Activated CD4-positive, alpha-beta T cell treated with anti-CD3 and anti-CD28 coated beads, Interleukin-2, amount 10 ng/mL, durations not matched to agents 7 days and 5 days (primary cell): ENCODE data around the gene CD300LF. TPM values are rescaled to one million over a fixed set of nuclear protein-coding genes. Genes with fewer than 3 reads are reported as not detected.

Experiments used
- CTCF ChIA-PET: fragments of 350-600 bp; sonication (Branson Sonifier 250); formaldehyde crosslinking; loops from one replicate; lab custom pipeline; 2021; ENCODE audit warnings: antibody characterized with exemption; lab: Charles Lee
- POLR2A ChIA-PET: fragments of 350-600 bp; sonication (Branson Sonifier 250); formaldehyde crosslinking; loops from one replicate; lab custom pipeline; 2021; ENCODE audit warnings: antibody characterized with exemption; lab: Charles Lee
- DNase-seq: peaks from one replicate; pipeline ENCODE4 v3.0.0-alpha.2; 2020
- H3K27ac Mint-ChIP-seq: one replicate; pipeline ENCODE4 v1.8.0; 2021; ENCODE audit warnings: mild to moderate bottlenecking, moderate library complexity, mixed read lengths
- H3K27me3 Mint-ChIP-seq: one replicate; pipeline ENCODE4 v1.8.0; 2021; ENCODE audit warnings: mixed read lengths
- H3K36me3 Mint-ChIP-seq: one replicate; pipeline ENCODE4 v1.8.0; 2021; ENCODE audit warnings: low read depth, mixed read lengths
- H3K4me1 Mint-ChIP-seq: one replicate; pipeline ENCODE4 v1.8.0; 2021; ENCODE audit warnings: mixed read lengths
- H3K4me3 Mint-ChIP-seq: one replicate; pipeline ENCODE4 v1.8.0; 2021; ENCODE audit warnings: mild to moderate bottlenecking, moderate library complexity, mixed read lengths
- H3K9me3 Mint-ChIP-seq: one replicate; pipeline ENCODE4 v1.8.0; 2021; ENCODE audit warnings: mixed read lengths
- total RNA-seq, 2 experiments: library from RNA; stranded (reverse); gene quantifications; one replicate each; pipeline ENCODE4 v1.2.3, GENCODE V29; 2021

CD300LF gene
- total RNA-seq, 2 experiments from 2014 or later: not detected

DNA sequence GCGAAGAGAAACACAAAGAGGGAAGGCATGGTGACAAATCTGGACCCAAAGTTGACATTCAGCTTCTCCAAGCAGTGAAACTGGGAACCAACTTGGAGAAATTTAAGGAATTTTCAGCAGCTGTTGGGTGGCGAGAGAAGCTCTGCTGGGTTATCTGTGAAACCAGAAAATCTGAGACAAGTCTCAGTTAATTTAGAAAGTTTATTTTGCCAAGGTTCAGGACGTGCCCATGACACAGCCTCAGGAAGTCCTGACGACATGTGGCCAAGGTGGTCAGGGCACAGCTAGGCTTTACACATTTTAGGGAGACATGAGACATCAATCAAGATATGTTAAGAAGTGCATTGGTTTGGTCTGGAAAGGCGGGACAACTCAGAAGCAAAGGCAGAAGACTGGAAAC, 11.2 kb upstream of the CD300LF start:
- Mint-ChIP-seq H3K9me3 (no peaks in the 10 kb centered on the region), H3K4me3 (no peak overlapping the region), H3K36me3 (no peaks in the 10 kb centered on the region), H3K4me1 (peaks cover 9% of the 10 kb centered on the region), H3K27me3 (peaks cover 25% of the 10 kb centered on the region), H3K27ac (no peak overlapping the region)
- ChIA-PET CTCF (interaction anchor here (2.3 to 2.6 kb wide), 2 partner anchors 13 to 66 kb away, joined by 6 to 13 read pairs; partner anchors contain the start of gene RAB37), POLR2A (no interaction called here)
- DNase-seq: no peak

DNA sequence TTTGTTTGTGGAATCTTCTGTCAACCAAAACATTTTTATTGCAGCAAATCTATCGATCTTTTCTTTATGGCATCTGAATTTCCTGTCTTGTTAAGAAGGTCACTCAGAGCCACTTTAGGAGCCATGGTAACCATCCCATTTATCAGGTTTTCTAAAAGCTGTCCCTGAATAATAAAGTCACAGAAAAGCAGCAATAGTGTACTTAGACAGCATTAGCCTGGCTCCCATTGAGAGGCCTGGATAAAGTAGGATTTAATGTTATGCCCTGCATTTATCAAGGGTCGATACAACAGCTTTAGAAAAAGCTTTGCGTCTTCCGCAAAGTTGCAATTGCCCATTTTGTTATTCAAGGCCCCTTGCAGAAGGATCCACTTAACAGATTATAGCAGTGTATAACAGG, 10.1 kb upstream of the CD300LF start:
- Mint-ChIP-seq H3K4me1 (peaks cover 9% of the 10 kb centered on the region), H3K9me3 (no peaks in the 10 kb centered on the region), H3K36me3 (no peaks in the 10 kb centered on the region), H3K4me3 (no peak overlapping the region), H3K27ac (no peak overlapping the region), H3K27me3 (peaks cover 33% of the 10 kb centered on the region)
- DNase-seq: no peak
- CTCF ChIA-PET: interaction anchor here (2.3 kb wide), 1 partner anchor 65 kb away, joined by 6 read pairs; no protein-coding TSS in a partner anchor
- POLR2A ChIA-PET: no interaction called here

- Mint-ChIP-seq H3K4me1 (peaks cover 9% of the 10 kb centered on the region), H3K27ac (no peak overlapping the region), H3K9me3 (no peaks in the 10 kb centered on the region), H3K4me3 (no peak overlapping the region), H3K27me3 (peaks cover 42% of the 10 kb centered on the region), H3K36me3 (no peaks in the 10 kb centered on the region)
- CTCF ChIA-PET: interaction anchor here (1.1 kb wide), 1 partner anchor 16 kb away, joined by 3 read pairs; no protein-coding TSS in a partner anchor
- no peak for DNase-seq
- POLR2A ChIA-PET: no interaction called here
Observed at GRCh38 chr17:74720506-74720905, 7.8 kb upstream of the CD300LF start.

GRCh38 chr17:74715144-74715543, 2.4 kb upstream of the CD300LF start:
- ChIA-PET POLR2A (interaction anchor here (0.6 kb wide), 1 partner anchor 9 kb away, joined by 3 read pairs; no protein-coding TSS in a partner anchor), CTCF (interaction anchor here (1.3 kb wide), 1 partner anchor 11 kb away, joined by 5 read pairs; no protein-coding TSS in a partner anchor)
- Mint-ChIP-seq H3K4me3 (no peak overlapping the region), H3K36me3 (no peaks in the 10 kb centered on the region), H3K9me3 (no peaks in the 10 kb centered on the region), H3K4me1 (peaks cover 6% of the 10 kb centered on the region), H3K27me3 (peaks cover 38% of the 10 kb centered on the region), H3K27ac (no peak overlapping the region)
- DNase-seq: no peak

DNA sequence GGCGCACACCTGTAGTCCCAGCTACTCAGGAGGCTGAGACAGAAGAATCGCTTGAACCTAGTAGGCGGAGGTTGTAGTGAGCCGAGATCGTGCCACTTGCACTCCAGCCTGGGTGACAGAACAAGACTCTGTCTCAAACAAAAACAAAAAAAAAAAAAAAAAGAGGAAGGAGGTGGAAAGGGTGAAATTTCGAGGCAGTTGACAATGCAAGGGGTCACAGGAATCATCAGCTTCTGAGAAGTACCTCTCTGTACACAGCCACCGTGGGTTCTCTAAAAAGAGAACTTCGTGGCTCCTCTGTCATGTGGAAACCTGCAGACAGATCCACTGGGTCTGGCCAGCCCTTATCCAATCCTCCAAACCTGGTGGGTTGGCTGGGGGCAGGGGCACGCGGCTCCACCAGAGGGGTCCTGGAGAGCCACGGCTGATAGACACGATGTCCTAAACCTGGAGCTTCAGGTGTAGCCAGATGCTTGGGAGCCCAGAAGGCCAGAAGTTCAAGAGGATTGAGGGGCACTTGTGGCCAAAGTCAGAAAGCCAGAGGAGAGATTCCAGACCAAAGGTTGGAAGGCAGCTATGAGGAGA, 540 bp upstream of the CD300LF start:
- H3K27me3 Mint-ChIP-seq: peaks cover 29% of the 10 kb centered on the region
- ChIA-PET CTCF (interaction anchor here (1.2 kb wide), 1 partner anchor 33 kb away, joined by 3 read pairs; no protein-coding TSS in a partner anchor), POLR2A (no interaction called here)
- no peak overlapping the region for H3K4me3 Mint-ChIP-seq
- peaks cover 6% of the 10 kb centered on the region for H3K4me1 Mint-ChIP-seq
- no peaks in the 10 kb centered on the region for H3K9me3 Mint-ChIP-seq
- H3K27ac Mint-ChIP-seq: no peak overlapping the region
- DNase-seq: no peak
- no peaks in the 10 kb centered on the region for H3K36me3 Mint-ChIP-seq

GRCh38 chr17:74712301-74712700, 422 bp downstream of the CD300LF start:
- DNase-seq: no peak
- ChIA-PET CTCF (interaction anchor here (1.5 kb wide), 1 partner anchor 55 kb away, joined by 4 read pairs; no protein-coding TSS in a partner anchor), POLR2A (no interaction called here)
- H3K9me3 Mint-ChIP-seq: no peaks in the 10 kb centered on the region
- no peaks in the 10 kb centered on the region for H3K36me3 Mint-ChIP-seq
- H3K27ac Mint-ChIP-seq: no peak overlapping the region
- H3K27me3 Mint-ChIP-seq: peaks cover 27% of the 10 kb centered on the region
- H3K4me1 Mint-ChIP-seq: peaks cover 6% of the 10 kb centered on the region
- no peak overlapping the region for H3K4me3 Mint-ChIP-seq

- no peak for DNase-seq
- ChIA-PET POLR2A (no interaction called here), CTCF (interaction anchor here (0.5 to 1.5 kb wide), 2 partner anchors 54 to 191 kb away, joined by 4 to 7 read pairs; no protein-coding TSS in a partner anchor)
- peaks cover 6% of the 10 kb centered on the region for H3K4me1 Mint-ChIP-seq
- H3K27ac Mint-ChIP-seq: no peak overlapping the region
- H3K27me3 Mint-ChIP-seq: peaks cover 31% of the 10 kb centered on the region
- H3K4me3 Mint-ChIP-seq: no peak overlapping the region
- H3K36me3 Mint-ChIP-seq: no peaks in the 10 kb centered on the region
- H3K9me3 Mint-ChIP-seq: no peaks in the 10 kb centered on the region
Observed at GRCh38 chr17:74711058-74711824, 1.5 kb downstream of the CD300LF start.

DNA sequence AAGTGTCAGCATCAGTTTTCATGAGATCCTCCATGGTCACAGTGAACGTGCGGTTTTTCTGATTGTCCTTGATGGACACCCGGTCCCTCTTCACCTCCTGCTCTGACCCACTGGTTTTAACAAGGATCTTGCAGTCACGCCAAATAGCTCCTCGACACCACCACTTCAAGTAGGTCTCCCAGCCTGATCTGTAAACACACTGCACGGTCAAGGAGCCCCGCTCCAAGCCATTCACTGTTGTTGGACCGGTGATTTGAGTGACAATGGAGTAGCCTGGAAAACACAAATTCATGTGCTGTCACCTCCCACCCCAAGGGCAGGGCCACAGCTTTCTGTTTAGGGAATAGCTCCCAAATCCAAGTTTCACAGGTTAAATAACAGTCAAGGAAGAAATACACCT, 8.2 kb downstream of the CD300LF start:
- H3K27me3 Mint-ChIP-seq: peaks cover 30% of the 10 kb centered on the region
- no peaks in the 10 kb centered on the region for H3K4me1 Mint-ChIP-seq
- ChIA-PET CTCF (no interaction called here), POLR2A (no interaction called here)
- H3K9me3 Mint-ChIP-seq: no peaks in the 10 kb centered on the region
- H3K27ac Mint-ChIP-seq: no peak overlapping the region
- DNase-seq: no peak
- no peak overlapping the region for H3K4me3 Mint-ChIP-seq
- no peaks in the 10 kb centered on the region for H3K36me3 Mint-ChIP-seq

GRCh38 chr17:74703311-74703710, 9.4 kb downstream of the CD300LF start:
- no peak overlapping the region for H3K27ac Mint-ChIP-seq
- H3K4me1 Mint-ChIP-seq: no peaks in the 10 kb centered on the region
- no peaks in the 10 kb centered on the region for H3K9me3 Mint-ChIP-seq
- peaks cover 30% of the 10 kb centered on the region for H3K27me3 Mint-ChIP-seq
- no peak overlapping the region for H3K4me3 Mint-ChIP-seq
- DNase-seq: no peak
- no peaks in the 10 kb centered on the region for H3K36me3 Mint-ChIP-seq
- CTCF ChIA-PET: interaction anchor here (0.9 to 1.3 kb wide), 4 partner anchors 11 to 33 kb away, joined by 3 to 4 read pairs (median 4); no protein-coding TSS in a partner anchor
- POLR2A ChIA-PET: no interaction called here

GRCh38 chr17:74702116-74702871, 10.4 kb downstream of the CD300LF start:
- no peak for DNase-seq
- Mint-ChIP-seq H3K9me3 (no peaks in the 10 kb centered on the region), H3K27ac (no peak overlapping the region), H3K4me3 (no peak overlapping the region), H3K36me3 (no peaks in the 10 kb centered on the region), H3K4me1 (no peaks in the 10 kb centered on the region), H3K27me3 (peaks cover 28% of the 10 kb centered on the region)
- ChIA-PET CTCF (interaction anchor here (0.7 to 1.4 kb wide), 7 partner anchors 10 to 34 kb away, joined by 3 to 5 read pairs (median 4); no protein-coding TSS in a partner anchor), POLR2A (no interaction called here)

DNA sequence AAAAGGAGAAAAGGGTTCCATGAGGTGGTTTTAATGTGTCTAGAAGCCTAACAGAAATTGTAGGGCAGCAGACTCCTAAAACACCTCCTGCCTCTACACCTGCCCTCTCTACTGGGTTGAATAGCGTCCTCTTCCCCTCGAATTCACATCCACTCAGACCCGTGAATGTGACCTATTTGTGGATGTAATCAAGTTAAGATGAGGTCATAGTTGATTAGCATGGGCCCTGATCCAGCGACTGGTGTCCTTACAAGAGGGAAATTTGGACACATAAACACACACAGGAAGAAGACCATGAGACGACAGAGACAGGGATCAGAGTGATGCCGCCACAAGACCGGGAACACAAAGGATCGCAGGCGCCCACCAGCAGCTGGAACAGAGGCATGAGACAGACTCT, 13.5 kb downstream of the CD300LF start:
- POLR2A ChIA-PET: no interaction called here
- H3K27me3 Mint-ChIP-seq: peaks cover 11% of the 10 kb centered on the region
- CTCF ChIA-PET: interaction anchor here (1.2 kb wide), 1 partner anchor 18 kb away, joined by 3 read pairs; no protein-coding TSS in a partner anchor
- no peak overlapping the region for H3K4me3 Mint-ChIP-seq
- H3K36me3 Mint-ChIP-seq: no peaks in the 10 kb centered on the region
- DNase-seq: no peak
- H3K4me1 Mint-ChIP-seq: no peaks in the 10 kb centered on the region
- peaks cover 2% of the 10 kb centered on the region for H3K9me3 Mint-ChIP-seq
- H3K27ac Mint-ChIP-seq: no peak overlapping the region

DNA sequence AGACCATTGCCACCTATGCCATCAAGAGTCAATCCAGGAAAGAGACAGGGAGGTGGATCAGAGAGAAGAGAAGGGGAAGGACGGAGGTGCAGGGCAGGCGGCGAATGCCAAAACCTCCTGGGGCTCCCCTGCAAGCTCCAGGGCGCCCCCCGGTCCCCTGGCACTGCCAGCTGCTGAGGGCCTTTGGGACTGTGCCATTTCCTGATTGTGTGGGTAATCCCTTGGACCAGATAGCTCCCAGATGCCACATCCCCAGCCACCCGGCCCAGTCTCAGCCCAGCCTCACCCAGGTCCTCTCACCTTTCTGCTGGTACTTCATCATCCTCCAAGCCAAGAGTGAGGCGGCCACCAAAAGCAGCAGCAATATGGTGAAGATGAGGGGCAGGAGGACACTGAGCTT, 14.7 kb downstream of the CD300LF start:
- no peaks in the 10 kb centered on the region for H3K4me1 Mint-ChIP-seq
- no peak for DNase-seq
- ChIA-PET POLR2A (no interaction called here), CTCF (no interaction called here)
- peaks cover 15% of the 10 kb centered on the region for H3K27me3 Mint-ChIP-seq
- H3K9me3 Mint-ChIP-seq: peaks cover 4% of the 10 kb centered on the region
- H3K4me3 Mint-ChIP-seq: no peak overlapping the region
- no peak overlapping the region for H3K27ac Mint-ChIP-seq
- no peaks in the 10 kb centered on the region for H3K36me3 Mint-ChIP-seq
